AG04450 (cell line): Measurements from ENCODE around the gene RAD9A. TPM values are rescaled to one million over a fixed set of nuclear protein-coding genes. Genes with fewer than 3 reads are reported as not detected.

ENCODE experiments used
- CTCF ChIA-PET: fragments of 300-600, 350-600 bp; formaldehyde crosslinking; extraction: SDS; loops from one replicate; lab custom pipeline; 2022; ENCODE audit warnings: antibody characterized with exemption, inconsistent platforms; lab: Charles Lee
- POLR2A ChIA-PET: fragments of 350-600 bp; formaldehyde crosslinking; extraction: SDS; loops from one replicate; lab custom pipeline; 2021; ENCODE audit warnings: antibody characterized with exemption, inconsistent platforms; lab: Yijun Ruan, JAX
- DNase-seq: peaks from one replicate; pipeline ENCODE4 v3.0.0-alpha.2; 2011; ENCODE audit warnings: low read depth, low spot score
- H3K27ac ChIP-seq: one replicate; pipeline ENCODE4 v1.5.1; 2012; ENCODE audit warnings: low read depth, low read length, control low read depth
- H3K27me3 ChIP-seq: one replicate; pipeline ENCODE4 v1.6.0; 2012; ENCODE audit warnings: low read length; ENCODE audit not compliant: control insufficient read depth, insufficient read depth
- H3K4me3 ChIP-seq: 2 replicates; pipeline ENCODE4 v1.5.1; 2011; ENCODE audit warnings: mild to moderate bottlenecking, low read depth, low read length, control low read depth
- H3K9me3 ChIP-seq: 2 replicates; pipeline ENCODE4 v1.5.1; 2012; ENCODE audit warnings: low read length; ENCODE audit not compliant: control insufficient read depth, insufficient read depth
- CTCF ChIP-seq: IDR thresholded peaks from 2 replicates; pipeline ENCODE4 v1.5.1; 2011; ENCODE audit warnings: low read depth, low read length, control low read depth, inconsistent platforms
- polyA plus RNA-seq: library from polyadenylated mRNA; depleted of rRNA; stranded (reverse); fragments of >200 nt; gene quantifications from 2 replicates; pipeline ENCODE4 v1.2.3, GENCODE V29; 2011

The RAD9A gene
- polyA plus RNA-seq, 1 experiment, result 3.2 TPM

GRCh38 chr11:67371911-67372320, 19.9 kb upstream of the RAD9A start:
- DNase-seq, result no peak
- TF ChIP-seq CTCF, result no peak
- no peaks in the 10 kb centered on the region for H3K27me3 ChIP-seq
- peak overlapping the region; percentile 67 for H3K4me3 ChIP-seq
- ChIA-PET CTCF (interaction anchor here (0.6 to 24.1 kb wide), 7 partner anchors 10 to 175 kb away, joined by 3 to 716 read pairs (median 5); partner anchors contain the start of genes POLD4 and PPP1CA), POLR2A (interaction anchor here (8.0 kb wide), 1 partner anchor 18 kb away, joined by 106 read pairs; the partner anchor contains the start of gene POLD4)
- no peaks in the 10 kb centered on the region; the same call in 1 of the 2 replicates for H3K9me3 ChIP-seq
- H3K27ac ChIP-seq, result peak overlapping the region; percentile 65

GRCh38 chr11:67372321-67372992, 19.3 kb upstream of the RAD9A start:
- ChIA-PET CTCF (interaction anchor here (0.6 to 24.1 kb wide), 3 partner anchors 10 to 175 kb away, joined by 4 to 716 read pairs (median 5); partner anchors contain the start of gene POLD4), POLR2A (interaction anchor here (0.6 to 8.0 kb wide), 6 partner anchors 10 to 120 kb away, joined by 3 to 106 read pairs (median 5); partner anchors contain the start of genes POLD4 and RAD9A)
- no peak for DNase-seq
- no peak for TF ChIP-seq CTCF
- Histone ChIP-seq H3K27ac (peak overlapping the region; percentile 65), H3K9me3 (no peaks in the 10 kb centered on the region; the same call in 1 of the 2 replicates), H3K4me3 (peak overlapping the region; percentile 67), H3K27me3 (no peaks in the 10 kb centered on the region)

GRCh38 chr11:67372993-67373647, 18.7 kb upstream of the RAD9A start, which contains the start of gene CLCF1:
TSS of gene CLCF1 (minus strand) at chr11:67373598. CDS start at chr11:67373539, 59 bp downstream.
- ChIA-PET POLR2A (interaction anchor here (0.6 to 8.0 kb wide), 11 partner anchors 9 to 1801 kb away, joined by 3 to 106 read pairs (median 5); partner anchors contain the start of genes AIP, FAM89B, POLD4 and RAD9A), CTCF (interaction anchor here (0.6 to 24.1 kb wide), 5 partner anchors 10 to 784 kb away, joined by 4 to 716 read pairs (median 5); partner anchors contain the start of gene POLD4)
- peak within 1 kb of the TSS; percentile 99 for H3K27ac ChIP-seq
- no peak for DNase-seq
- TF ChIP-seq CTCF, result no peak
- H3K4me3 ChIP-seq, result peak within 1 kb of the TSS; percentile 67
- no peaks in the 10 kb centered on the region; the same call in 1 of the 2 replicates for H3K9me3 ChIP-seq
- H3K27me3 ChIP-seq, result no peaks in the 10 kb centered on the region

- H3K4me3 ChIP-seq, result peak overlapping the region; percentile 67
- ChIA-PET POLR2A (interaction anchor here (0.6 to 8.0 kb wide), 15 partner anchors 9 to 1801 kb away, joined by 3 to 106 read pairs (median 5); partner anchors contain the start of genes AIP, FAM89B, POLD4 and PPP1CA), CTCF (interaction anchor here (0.6 to 24.1 kb wide), 4 partner anchors 13 to 783 kb away, joined by 4 to 716 read pairs (median 6); partner anchors contain the start of gene POLD4)
- DNase-seq, result peak; percentile 86
- H3K27ac ChIP-seq, result peak overlapping the region; percentile 99
- H3K27me3 ChIP-seq, result no peaks in the 10 kb centered on the region
- TF ChIP-seq CTCF, result peak; percentile 34
- no peaks in the 10 kb centered on the region; the same call in 1 of the 2 replicates for H3K9me3 ChIP-seq
Measured at GRCh38 chr11:67373648-67374570, 17.9 kb upstream of the RAD9A start.
